HG03064 (cell line): ENCODE measurements around the gene POLR2C.

ENCODE experiments used
- ATAC-seq: cut with Tn5 transposase; IDR thresholded peaks from one replicate; pipeline ENCODE4 v1.9.1; 2021; ENCODE audit warnings: low read depth; ENCODE audit not compliant: unreplicated experiment

Gene POLR2C

GRCh38 chr16:57447186-57447962 lies 15.1 kb upstream of the POLR2C start, which contains the start of the genes CIAPIN1 and COQ9:
Gene CIAPIN1, minus strand, starts transcription at chr16:57447385. Its CDS starts 6,457 bp downstream, at chr16:57440928.
Gene COQ9, plus strand, starts transcription at chr16:57447479. Its CDS starts 27 bp downstream, at chr16:57447506.
- peak; percentile 96 for ATAC-seq

- no peak for ATAC-seq
These were observed 10.5 kb upstream of the POLR2C start for GRCh38 chr16:57452021-57452420.

- no peak for ATAC-seq
These were observed 491 bp downstream of the POLR2C start for GRCh38 chr16:57462978-57463362.

DNA sequence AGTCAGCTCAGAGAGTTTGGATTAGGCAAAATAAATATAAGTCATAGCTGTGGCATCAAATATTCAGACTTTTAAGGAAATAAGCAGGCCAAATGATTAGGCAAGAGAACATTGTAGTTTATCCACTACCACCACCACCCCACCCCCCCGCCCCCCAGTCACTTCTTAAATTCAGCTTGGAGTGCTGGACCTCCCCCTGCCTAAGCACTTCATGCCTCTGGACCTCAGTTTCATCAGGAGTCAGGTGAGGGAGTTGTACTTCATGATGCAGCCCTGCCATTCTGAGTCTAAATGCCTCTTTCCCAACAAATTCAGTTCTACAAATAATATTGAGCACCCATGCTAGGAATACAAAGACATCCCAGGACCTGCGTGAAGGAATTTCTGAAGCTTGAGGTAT lies 2.0 kb downstream of the POLR2C start:
- no peak for ATAC-seq

GRCh38 chr16:57468346-57468745 lies 5.9 kb downstream of the POLR2C start:
- ATAC-seq, result no peak

GRCh38 chr16:57469046-57469445 lies 6.6 kb downstream of the POLR2C start:
- no peak for ATAC-seq

DNA sequence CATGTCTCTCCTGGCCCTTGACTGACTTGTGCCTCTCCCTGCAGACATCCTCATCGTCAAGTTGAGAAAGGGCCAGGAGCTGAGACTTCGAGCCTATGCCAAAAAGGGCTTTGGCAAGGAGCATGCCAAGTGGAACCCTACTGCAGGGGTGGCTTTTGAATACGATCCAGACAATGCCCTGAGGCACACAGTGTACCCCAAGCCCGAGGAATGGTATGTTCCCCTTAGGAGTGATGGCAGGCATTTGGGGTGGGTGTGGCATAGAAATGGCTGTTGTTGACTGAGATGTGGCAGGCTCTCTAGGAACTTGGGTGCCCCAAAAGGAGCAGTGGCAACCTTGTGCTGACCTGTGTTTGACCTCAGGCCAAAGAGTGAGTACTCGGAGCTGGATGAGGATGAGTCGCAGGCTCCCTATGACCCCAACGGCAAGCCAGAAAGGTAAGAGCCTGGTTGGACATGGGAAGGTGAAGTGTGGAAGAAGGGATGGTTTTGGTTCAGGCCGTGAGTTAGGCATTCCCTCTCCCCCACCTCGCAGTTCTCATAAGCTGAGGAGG lies 7.5 kb downstream of the POLR2C start:
- ATAC-seq, result no peak

DNA sequence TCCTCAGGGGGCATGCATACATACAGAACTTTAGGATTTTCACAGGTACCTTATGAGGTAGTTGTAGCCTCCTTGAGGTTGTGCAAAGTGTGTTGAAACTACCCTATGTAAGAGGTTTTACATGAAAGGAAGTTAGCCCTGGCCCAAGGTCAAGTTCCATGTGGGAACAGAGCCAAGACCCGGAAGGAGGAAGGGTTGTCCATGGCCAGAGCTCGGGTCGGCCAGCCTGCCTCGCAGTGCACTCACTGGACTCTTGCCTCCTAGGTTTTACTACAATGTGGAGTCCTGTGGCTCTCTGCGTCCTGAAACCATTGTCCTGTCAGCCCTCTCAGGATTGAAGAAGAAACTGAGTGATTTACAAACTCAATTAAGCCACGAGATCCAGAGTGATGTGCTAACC lies 8.2 kb downstream of the POLR2C start:
- ATAC-seq, result no peak

DNA sequence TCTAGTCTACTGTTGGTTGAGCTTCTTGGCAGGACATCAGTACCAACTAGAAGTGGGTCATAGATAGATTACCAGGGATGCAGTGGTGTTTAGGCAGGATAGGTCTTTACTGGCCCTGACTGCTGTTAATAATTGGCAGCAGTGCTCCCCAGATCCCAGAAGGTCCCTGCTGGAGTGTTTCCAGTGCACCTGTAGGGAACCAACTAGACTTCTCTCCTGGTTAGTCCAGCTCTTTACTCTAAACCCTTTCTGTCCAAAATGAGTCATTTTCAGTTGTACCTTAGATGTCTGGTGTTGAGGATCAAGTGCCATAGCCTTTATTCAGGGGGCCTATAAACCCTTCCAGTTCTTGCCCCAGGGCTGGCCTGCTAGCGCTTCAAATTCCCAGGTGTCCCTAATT lies 8.7 kb downstream of the POLR2C start:
- ATAC-seq, result no peak

DNA sequence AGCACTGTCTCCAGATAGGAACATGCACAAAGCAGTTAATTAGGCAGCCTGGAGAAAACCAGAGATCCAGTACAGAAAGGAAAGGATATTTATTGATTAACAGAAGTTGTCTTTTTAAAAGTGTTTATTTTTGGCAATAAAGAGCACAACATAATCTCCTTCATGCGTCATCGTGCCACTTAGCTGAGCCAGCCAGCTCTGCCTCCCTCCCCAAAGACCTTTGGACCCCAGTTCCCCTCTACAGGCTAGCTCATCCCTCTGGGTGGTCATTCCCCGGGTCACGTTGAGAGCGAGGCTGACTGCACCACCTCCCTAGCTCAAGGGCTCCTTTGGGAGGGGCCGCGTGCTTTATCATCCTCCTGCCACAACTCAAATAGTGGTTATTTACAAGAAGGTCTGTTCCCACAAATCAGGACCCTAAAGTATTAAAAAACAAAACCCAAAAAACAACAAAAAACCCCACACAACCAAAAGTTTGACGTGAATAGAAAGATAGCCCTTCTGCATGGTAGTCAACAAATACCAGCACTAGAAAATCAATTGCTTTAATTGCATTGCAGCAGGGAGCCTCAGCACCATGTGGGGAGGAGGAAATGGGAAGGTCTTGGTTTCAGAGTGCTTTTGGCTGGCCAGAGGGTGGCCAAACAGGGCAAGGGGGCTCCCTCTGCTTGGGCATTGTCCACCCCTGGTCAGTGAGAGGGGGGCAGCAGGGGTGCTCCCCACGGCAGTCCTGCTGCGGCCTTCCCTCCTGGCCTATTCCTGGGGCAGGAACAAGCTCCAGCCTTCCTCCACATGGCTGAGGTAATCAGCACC lies 9.6 kb downstream of the POLR2C start:
- no peak for ATAC-seq

DNA sequence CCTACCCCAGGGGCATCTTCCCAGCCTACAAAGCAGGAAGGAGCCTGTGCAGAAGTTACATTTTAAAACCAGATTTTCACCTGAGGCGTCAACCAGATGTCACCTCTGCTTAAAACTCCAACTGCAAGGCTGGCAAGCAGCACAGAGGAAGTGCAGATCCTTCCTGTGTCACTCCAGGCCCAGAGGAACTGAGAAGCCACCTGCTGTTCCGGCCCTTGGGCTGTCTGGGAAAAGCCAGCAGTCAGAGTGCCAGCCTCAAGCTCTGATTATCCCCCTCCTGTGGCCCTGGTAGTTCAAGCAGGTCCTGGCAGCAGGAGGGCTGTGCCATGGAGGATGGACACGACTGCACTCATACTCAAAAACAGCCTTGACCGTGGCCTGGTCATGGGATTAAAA lies 10.2 kb downstream of the POLR2C start:
- no peak for ATAC-seq

DNA sequence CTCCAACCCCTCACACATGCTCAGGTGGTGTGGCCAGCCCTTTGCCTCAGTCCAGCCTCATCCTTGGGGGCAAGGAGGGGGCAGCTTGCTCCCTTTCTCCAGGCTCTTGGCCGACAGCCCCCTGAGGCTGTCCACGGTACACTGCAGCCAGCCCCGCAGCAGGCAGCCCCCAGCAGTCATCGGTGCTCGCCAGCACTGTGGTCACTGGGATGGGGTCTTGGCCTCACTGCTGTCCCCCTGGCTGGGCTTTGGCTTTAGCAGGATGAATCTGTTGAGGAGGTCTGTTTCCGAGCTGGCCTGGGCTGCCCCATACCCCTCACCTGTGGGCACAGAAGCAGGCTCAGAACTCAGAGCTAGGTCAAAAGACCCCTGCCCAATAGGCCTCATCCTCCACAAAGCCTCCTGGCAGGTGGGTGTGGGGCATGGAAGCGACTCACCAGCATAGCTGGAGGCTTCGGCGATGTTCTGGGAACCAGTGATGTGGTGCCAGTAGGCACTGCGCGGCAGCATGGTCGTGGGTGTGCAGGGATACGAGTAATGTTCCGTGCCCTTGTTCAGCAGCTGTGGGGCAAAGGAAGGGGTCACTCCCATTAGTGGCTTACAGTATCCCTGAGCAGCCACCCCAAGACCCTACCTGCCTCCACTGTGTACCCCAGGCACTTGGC lies 10.8 kb downstream of the POLR2C start:
- no peak for ATAC-seq

DNA sequence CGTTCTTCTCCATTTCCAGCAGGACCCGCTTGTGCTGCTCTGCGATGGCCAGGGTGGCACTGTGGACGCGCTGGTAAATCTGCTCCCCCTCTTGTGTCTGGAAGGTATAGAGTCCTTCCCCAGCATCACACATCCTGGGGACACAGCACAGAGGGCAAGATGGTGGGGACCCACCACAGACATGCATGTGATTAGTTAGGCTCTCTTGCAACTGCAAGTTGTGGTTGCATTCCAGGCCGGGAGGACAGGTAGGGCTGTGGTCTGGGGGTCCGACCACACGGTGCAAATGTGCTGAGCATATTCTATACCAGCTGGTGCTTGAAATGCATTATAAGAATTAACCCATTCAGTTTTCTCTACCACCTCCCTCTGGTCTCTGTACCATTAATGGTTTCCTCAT lies 11.4 kb downstream of the POLR2C start:
- no peak for ATAC-seq

DNA sequence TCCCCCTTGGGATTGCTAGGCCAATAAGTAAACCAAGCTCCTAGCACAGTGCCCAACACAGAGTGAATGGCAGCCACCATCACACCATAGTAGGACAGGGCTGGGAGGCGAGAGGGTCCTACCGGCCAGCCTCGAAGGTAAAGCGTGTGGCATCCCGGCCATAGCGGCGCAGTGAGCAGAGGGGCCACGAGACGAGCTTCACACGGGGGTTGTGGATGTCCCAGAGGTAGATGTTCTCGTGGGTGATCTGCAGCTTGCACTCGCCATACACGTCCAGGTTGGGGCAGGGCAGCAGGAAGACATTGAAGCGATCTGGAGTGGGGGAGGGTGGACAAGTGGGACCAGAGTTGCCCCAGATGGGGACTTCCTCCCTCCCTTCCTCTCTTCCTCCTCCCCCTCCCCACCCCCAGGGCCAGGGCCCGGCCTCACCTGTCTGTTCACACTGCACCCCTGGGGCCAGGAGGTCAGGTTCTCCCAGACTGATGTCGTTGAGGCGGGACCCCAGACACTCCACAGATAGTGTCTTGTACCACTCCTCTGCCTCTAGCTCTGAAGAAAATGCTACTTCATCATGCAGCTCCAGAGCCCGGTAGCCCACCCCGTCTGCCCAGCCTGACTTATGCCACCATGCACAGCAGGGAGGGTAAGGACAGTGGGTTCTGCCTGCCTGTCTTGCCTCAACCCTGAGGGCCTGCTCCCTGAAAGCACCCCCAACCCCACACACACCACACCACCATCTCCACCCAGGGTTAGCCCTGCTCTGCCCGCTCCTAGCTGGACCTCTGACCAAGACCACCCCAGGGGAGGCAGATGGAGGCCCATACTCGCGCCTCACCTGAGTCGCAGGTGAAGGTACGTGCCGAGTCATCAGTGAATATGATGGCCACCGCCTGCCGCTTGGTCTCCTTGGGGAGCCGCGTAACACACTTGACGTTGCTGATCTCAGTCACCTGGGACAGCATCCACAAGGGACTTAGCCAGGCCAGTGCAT lies 12.5 kb downstream of the POLR2C start:
- no peak for ATAC-seq

- ATAC-seq, result peak; percentile 77
These were observed 13.3 kb downstream of the POLR2C start for GRCh38 chr16:57475711-57476339.

DNA sequence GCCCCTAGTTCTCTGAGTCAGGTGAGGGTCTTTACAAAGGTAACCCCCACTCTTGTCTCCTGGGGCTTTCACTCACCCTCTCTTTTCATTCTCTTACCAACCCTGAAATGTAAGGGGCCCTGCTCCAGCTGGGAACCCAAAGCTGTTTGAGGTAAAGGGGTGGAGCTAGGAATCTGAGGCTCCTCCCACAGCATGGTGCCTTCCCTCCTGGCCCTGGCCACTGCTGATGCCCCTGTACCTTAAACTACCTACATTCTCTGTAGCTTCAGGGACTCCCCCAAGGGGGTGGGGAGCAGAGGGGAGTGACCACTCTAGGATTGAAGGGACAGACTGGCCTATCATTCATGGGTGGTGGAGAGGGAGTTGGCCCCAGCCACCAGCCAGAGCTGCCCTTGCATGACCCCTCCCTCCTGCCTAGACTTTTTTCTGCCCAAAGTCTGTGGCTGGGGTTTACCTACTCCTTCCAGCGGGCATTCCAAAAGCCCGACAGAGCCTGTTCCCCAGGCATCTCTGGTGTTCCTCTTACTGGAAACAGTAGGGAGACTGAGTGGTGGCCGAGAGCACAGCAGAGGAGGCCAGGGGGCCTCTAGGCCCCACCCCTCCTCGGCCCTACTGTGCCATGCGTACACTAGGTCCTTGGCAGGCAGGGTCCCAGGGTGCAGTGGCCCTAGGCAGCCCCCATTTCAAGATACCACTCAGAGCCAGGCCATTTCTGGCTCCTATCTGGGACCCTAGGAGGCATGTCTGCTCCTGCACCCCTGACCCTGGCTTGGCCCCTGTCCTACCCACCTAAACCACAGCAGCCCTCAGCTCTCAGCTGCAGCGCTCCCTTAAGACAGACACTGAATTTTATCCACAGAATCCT lies 14.3 kb downstream of the POLR2C start:
- no peak for ATAC-seq

- no peak for ATAC-seq
These were observed 15.2 kb downstream of the POLR2C start for GRCh38 chr16:57477531-57478202.
